Activated naive CD4-positive, alpha-beta T cell treated with anti-CD3 and anti-CD28 coated beads, Interleukin-2, amount 10 ng/mL, durations not matched to agents 7 days and 5 days (primary cell): ENCODE results near the gene CASKIN2.
A peak's percentile ranks its signal among the peaks of the same experiment; 100 is the strongest.

Source experiments
- CTCF ChIA-PET: fragments of 350-600 bp; sonication (Branson Sonifier 250); formaldehyde crosslinking; loops from one replicate; lab custom pipeline; 2021; ENCODE audit warnings: antibody characterized with exemption; lab: Charles Lee
- DNase-seq: peaks from one replicate; pipeline ENCODE4 v3.0.0-alpha.2; 2020
- H3K27ac Mint-ChIP-seq: one replicate; pipeline ENCODE4 v1.8.0; 2021; ENCODE audit warnings: mild to moderate bottlenecking, moderate library complexity, mixed read lengths
- H3K27me3 Mint-ChIP-seq: one replicate; pipeline ENCODE4 v1.8.0; 2021; ENCODE audit warnings: mild to moderate bottlenecking, mixed read lengths
- H3K36me3 Mint-ChIP-seq: one replicate; pipeline ENCODE4 v1.8.0; 2021; ENCODE audit warnings: mixed read lengths
- H3K4me1 Mint-ChIP-seq: one replicate; pipeline ENCODE4 v1.8.0; 2021; ENCODE audit warnings: mixed read lengths
- H3K4me3 Mint-ChIP-seq: one replicate; pipeline ENCODE4 v1.8.0; 2021; ENCODE audit warnings: mild to moderate bottlenecking, moderate library complexity, mixed read lengths
- H3K9me3 Mint-ChIP-seq: one replicate; pipeline ENCODE4 v1.8.0; 2021; ENCODE audit warnings: mixed read lengths

CASKIN2 gene

DNA sequence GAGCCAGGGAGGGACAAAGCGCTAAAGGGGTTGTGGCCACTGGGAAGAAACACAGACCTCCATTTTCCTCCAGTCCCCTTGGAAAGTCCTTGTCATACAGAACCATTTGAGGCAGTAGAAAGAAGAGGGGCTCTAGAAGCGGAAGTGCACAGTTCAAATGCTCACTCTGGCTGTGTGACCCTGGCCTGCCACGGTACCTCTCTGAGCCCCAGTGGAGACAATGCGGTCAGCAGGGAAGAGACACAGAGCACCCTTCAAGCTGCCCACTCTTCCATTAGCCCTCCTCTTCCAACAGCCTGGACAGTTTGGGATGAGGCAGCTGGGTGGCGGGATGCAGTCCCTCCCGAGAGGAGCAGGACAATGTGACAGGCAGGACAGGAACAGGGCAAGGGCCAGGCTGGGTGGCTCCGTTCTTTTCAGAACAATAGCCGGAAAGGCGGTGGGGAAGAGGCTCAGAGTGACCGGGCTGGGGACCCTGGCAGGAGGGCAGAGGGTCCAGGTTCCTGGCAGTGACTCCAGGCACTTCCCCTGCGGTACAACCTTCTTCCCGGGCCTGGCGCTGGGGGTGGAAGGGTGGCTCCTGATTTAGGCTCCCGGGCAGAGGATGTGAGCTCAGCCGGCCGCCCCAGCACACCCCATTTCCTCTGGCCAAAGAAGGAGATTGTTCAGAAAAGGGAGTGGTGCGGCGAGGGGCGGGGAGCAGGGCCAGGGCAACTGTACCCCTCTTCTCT is 5.6 kb downstream of the CASKIN2 start:
- DNase-seq: no peak
- CTCF ChIA-PET: interaction anchor here (1.2 kb wide), 1 partner anchor 238 kb away, joined by 3 read pairs; no protein-coding TSS in a partner anchor
- H3K36me3 Mint-ChIP-seq: no peaks in the 10 kb centered on the region
- H3K27me3 Mint-ChIP-seq: peaks cover 27% of the 10 kb centered on the region
- H3K4me3 Mint-ChIP-seq: no peak overlapping the region
- no peak overlapping the region for H3K27ac Mint-ChIP-seq
- no peaks in the 10 kb centered on the region for H3K4me1 Mint-ChIP-seq
- no peaks in the 10 kb centered on the region for H3K9me3 Mint-ChIP-seq

DNA sequence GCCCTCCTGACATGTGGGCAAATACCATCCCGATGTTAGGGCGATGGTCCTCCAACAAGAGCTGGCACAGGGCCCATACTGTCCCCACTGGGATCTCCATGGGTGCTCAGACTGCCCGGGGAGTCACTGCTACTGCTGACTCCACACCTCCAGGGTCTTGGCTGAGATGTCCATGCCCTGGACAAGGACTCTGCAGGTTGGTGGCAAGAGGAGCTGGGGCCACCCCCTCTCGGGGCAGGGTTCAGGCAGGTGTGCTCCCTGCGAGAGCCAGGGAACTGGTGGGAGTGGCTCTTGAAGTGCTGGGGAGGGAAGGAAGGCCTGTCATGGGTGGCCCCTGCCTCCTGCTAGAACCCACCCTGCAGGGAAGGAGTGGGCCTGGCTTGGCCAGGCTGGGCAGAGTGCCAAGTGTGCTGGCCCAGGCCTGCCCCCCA is 6.4 kb downstream of the CASKIN2 start:
- Mint-ChIP-seq H3K9me3 (no peaks in the 10 kb centered on the region), H3K27me3 (peaks cover 20% of the 10 kb centered on the region), H3K4me3 (no peak overlapping the region), H3K27ac (no peak overlapping the region), H3K36me3 (no peaks in the 10 kb centered on the region), H3K4me1 (no peaks in the 10 kb centered on the region)
- CTCF ChIA-PET: interaction anchor here (1.2 kb wide), 1 partner anchor 238 kb away, joined by 3 read pairs; no protein-coding TSS in a partner anchor
- no peak for DNase-seq

GRCh38 chr17:75507733-75508719 is 7.3 kb downstream of the CASKIN2 start:
- no peaks in the 10 kb centered on the region for H3K9me3 Mint-ChIP-seq
- H3K36me3 Mint-ChIP-seq: no peaks in the 10 kb centered on the region
- no peak overlapping the region for H3K27ac Mint-ChIP-seq

GRCh38 chr17:75506888-75507287 is 8.4 kb downstream of the CASKIN2 start:
- DNase-seq: no peak
- peaks cover 5% of the 10 kb centered on the region for H3K27me3 Mint-ChIP-seq
- no peaks in the 10 kb centered on the region for H3K4me1 Mint-ChIP-seq
- no peaks in the 10 kb centered on the region for H3K36me3 Mint-ChIP-seq
- no peaks in the 10 kb centered on the region for H3K9me3 Mint-ChIP-seq
- CTCF ChIA-PET: no interaction called here
- H3K27ac Mint-ChIP-seq: no peak overlapping the region
- no peak overlapping the region for H3K4me3 Mint-ChIP-seq

More at GRCh38 chr17:75507733-75508719, 7.3 kb downstream of the CASKIN2 start:
- CTCF ChIA-PET: interaction anchor here (1.2 kb wide), 1 partner anchor 239 kb away, joined by 3 read pairs; no protein-coding TSS in a partner anchor
- peaks cover 10% of the 10 kb centered on the region for H3K27me3 Mint-ChIP-seq
- no peak overlapping the region for H3K4me3 Mint-ChIP-seq
- no peak for DNase-seq
- H3K4me1 Mint-ChIP-seq: no peaks in the 10 kb centered on the region

GRCh38 chr17:75506134-75506533 is 9.2 kb downstream of the CASKIN2 start:
- H3K4me3 Mint-ChIP-seq: no peak overlapping the region
- CTCF ChIA-PET: interaction anchor here (0.7 kb wide), 1 partner anchor 88 kb away, joined by 3 read pairs; no protein-coding TSS in a partner anchor
- H3K4me1 Mint-ChIP-seq: no peaks in the 10 kb centered on the region
- DNase-seq: no peak
- H3K36me3 Mint-ChIP-seq: no peaks in the 10 kb centered on the region
- no peak overlapping the region for H3K27ac Mint-ChIP-seq
- H3K27me3 Mint-ChIP-seq: peaks cover 5% of the 10 kb centered on the region
- no peaks in the 10 kb centered on the region for H3K9me3 Mint-ChIP-seq

DNA sequence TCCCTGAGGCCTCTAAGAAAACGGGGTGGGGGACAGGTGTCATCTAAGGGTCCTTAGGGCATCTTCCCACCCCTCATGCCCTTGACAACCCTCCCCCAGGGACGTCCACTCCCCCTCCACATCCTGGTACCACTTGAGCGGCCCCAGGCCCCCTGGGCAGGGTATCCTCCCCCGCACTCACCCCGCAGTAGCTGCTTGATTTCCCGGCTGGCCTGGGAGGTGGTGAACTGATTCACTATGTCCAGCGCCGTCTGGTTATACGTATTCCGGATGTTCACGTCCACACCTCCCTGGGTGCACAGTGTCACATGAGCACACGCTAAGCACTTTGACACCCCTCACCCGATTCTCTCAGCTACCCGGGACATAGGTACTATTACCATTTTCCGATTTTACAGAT is 9.7 kb downstream of the CASKIN2 start:
- Mint-ChIP-seq H3K27me3 (peaks cover 5% of the 10 kb centered on the region), H3K36me3 (no peaks in the 10 kb centered on the region), H3K4me3 (no peak overlapping the region), H3K27ac (no peak overlapping the region), H3K4me1 (no peaks in the 10 kb centered on the region), H3K9me3 (no peaks in the 10 kb centered on the region)
- no peak for DNase-seq
- CTCF ChIA-PET: interaction anchor here (0.7 to 1.8 kb wide), 3 partner anchors 79 to 88 kb away, joined by 3 to 4 read pairs (median 3); no protein-coding TSS in a partner anchor

DNA sequence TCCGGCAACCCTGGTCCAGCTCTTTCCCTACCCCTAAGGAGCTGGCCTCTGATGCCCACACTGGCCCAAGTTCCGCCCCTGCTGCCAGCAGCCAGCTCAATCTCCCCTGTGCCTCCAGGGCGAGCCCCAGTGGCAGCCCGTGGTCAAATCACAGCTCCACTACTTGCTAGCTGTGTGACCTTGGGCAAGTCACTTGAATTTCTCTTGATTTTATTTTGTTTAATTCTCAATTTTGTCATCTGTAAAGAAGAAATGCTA is 10.3 kb downstream of the CASKIN2 start:
- Mint-ChIP-seq H3K36me3 (no peaks in the 10 kb centered on the region), H3K27me3 (peaks cover 5% of the 10 kb centered on the region), H3K27ac (no peak overlapping the region), H3K9me3 (no peaks in the 10 kb centered on the region), H3K4me3 (no peak overlapping the region), H3K4me1 (no peaks in the 10 kb centered on the region)
- CTCF ChIA-PET: interaction anchor here (0.9 to 1.8 kb wide), 4 partner anchors 10 to 80 kb away, joined by 3 to 4 read pairs (median 4); partner anchors contain the start of gene TMEM94
- DNase-seq: no peak

DNA sequence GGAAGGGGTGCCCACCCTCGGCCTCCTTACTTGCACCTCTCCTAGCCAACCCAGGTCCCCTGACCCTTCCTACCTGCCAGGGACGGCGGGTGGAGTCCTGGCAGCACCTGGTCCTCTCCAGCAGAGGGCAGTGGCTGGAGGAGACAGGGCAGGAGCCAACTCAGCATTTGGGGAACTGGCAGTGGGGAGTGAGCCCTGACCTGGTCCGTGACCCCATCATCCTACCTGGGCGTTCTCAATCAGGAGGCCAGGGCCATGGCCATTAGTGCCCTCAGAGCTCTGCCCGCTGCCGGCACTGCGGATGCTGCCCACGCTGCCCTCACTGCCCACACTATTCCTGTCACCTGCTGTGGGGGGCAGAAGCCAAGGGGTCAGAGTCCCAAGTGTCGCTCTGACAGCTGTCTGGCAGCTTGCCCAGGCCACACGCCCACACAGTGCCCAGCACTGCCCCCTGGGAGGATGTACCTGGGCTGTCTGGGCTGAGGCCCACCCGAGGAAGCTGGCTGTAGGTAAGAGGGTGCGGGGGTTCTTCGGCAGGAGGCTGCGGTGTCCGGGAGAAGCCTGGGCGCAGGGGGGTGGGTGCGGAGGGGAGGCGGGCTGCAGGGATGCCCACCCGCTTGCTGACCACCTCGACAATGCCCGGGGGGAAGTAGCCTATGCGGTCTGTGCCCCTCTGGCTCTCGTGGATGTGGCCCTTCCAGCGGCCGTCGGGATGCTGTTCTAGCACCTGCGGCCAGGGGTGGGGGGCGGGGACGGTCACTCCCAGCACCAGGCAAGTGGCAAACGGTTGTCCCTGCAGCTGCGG is 10.8 kb downstream of the CASKIN2 start:
- Mint-ChIP-seq H3K4me1 (no peaks in the 10 kb centered on the region), H3K9me3 (no peaks in the 10 kb centered on the region), H3K36me3 (no peaks in the 10 kb centered on the region), H3K27me3 (peaks cover 5% of the 10 kb centered on the region), H3K27ac (no peak overlapping the region), H3K4me3 (no peak overlapping the region)
- CTCF ChIA-PET: interaction anchor here (0.9 to 1.8 kb wide), 4 partner anchors 9 to 79 kb away, joined by 3 to 4 read pairs (median 4); partner anchors contain the start of gene TMEM94
- DNase-seq: peak; percentile 60

DNA sequence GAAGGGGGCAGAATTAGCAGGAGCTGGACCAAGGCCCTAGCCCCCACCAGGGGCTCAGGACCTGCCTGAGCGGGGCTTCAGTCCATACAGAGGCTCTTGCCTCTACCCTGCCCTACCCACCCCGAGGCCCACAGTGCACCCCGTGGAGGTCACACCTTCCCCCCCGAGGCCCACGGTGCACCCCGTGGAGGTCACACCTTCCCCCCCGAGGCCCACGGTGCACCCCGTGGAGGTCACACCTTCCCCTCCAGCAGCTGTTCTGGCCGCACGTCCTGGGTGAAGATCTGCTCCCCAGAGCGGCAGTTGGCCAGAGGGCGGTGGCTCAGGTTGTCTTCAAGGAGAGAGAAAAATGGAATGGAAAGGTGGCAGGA is 11.4 kb downstream of the CASKIN2 start:
- Mint-ChIP-seq H3K27ac (no peak overlapping the region), H3K9me3 (no peaks in the 10 kb centered on the region), H3K4me3 (no peak overlapping the region), H3K36me3 (no peaks in the 10 kb centered on the region), H3K27me3 (peaks cover 2% of the 10 kb centered on the region), H3K4me1 (no peaks in the 10 kb centered on the region)
- no peak for DNase-seq
- CTCF ChIA-PET: interaction anchor here (1.2 to 1.8 kb wide), 3 partner anchors 16 to 79 kb away, joined by 4 to 7 read pairs (median 4); partner anchors contain the start of gene TMEM94

GRCh38 chr17:75503337-75503950 is 11.9 kb downstream of the CASKIN2 start:
- Mint-ChIP-seq H3K9me3 (no peaks in the 10 kb centered on the region), H3K36me3 (no peaks in the 10 kb centered on the region), H3K27me3 (no peaks in the 10 kb centered on the region), H3K4me1 (no peaks in the 10 kb centered on the region), H3K27ac (no peak overlapping the region), H3K4me3 (no peak overlapping the region)
- CTCF ChIA-PET: interaction anchor here (0.6 to 1.6 kb wide), 3 partner anchors 16 to 246 kb away, joined by 3 to 7 read pairs (median 3); no protein-coding TSS in a partner anchor
- no peak for DNase-seq

GRCh38 chr17:75502721-75503329 is 12.5 kb downstream of the CASKIN2 start:
- H3K4me1 Mint-ChIP-seq: peaks cover 4% of the 10 kb centered on the region
- H3K9me3 Mint-ChIP-seq: no peaks in the 10 kb centered on the region
- CTCF ChIA-PET: interaction anchor here (0.6 to 1.6 kb wide), 3 partner anchors 15 to 246 kb away, joined by 3 to 7 read pairs (median 3); no protein-coding TSS in a partner anchor
- DNase-seq: no peak
- no peak overlapping the region for H3K4me3 Mint-ChIP-seq
- H3K36me3 Mint-ChIP-seq: peaks cover 3% of the 10 kb centered on the region
- H3K27ac Mint-ChIP-seq: no peak overlapping the region
- no peaks in the 10 kb centered on the region for H3K27me3 Mint-ChIP-seq

GRCh38 chr17:75502072-75502720 is 13.1 kb downstream of the CASKIN2 start:
- Mint-ChIP-seq H3K4me3 (no peak overlapping the region), H3K36me3 (peaks cover 6% of the 10 kb centered on the region), H3K27ac (no peak overlapping the region), H3K27me3 (no peaks in the 10 kb centered on the region), H3K9me3 (no peaks in the 10 kb centered on the region), H3K4me1 (peaks cover 9% of the 10 kb centered on the region)
- no peak for DNase-seq
- CTCF ChIA-PET: no interaction called here
